Calu3 (cell line): ENCODE data around the gene MMP7. TPM values are rescaled to one million over a fixed set of nuclear protein-coding genes. Genes with fewer than 3 reads are reported as not detected.
A peak's percentile ranks its signal among the peaks of the same experiment; 100 is the strongest.

ENCODE experiments used
- BruUV-seq: library from RNA; stranded (reverse); fragments of 400-500 nt; replicated peaks from 2 replicates; lab custom pipeline; 2021; lab: Mats Ljungman, UMichigan
- CTCF ChIA-PET: fragments of 300-600 bp; sonication (Branson Sonifier 250); formaldehyde crosslinking; loops from one replicate; lab custom pipeline; 2022; ENCODE audit warnings: antibody characterized with exemption; lab: Charles Lee
- DNase-seq: peaks from one replicate; pipeline ENCODE4 v3.0.0; 2022
- H3K27ac Mint-ChIP-seq: one replicate; pipeline ENCODE4 v1.8.0; 2022; ENCODE audit warnings: mixed read lengths; ENCODE audit not compliant: unreplicated experiment
- H3K27me3 Mint-ChIP-seq: one replicate; pipeline ENCODE4 v1.8.0; 2022; ENCODE audit warnings: mixed read lengths; ENCODE audit not compliant: unreplicated experiment
- H3K36me3 Mint-ChIP-seq: one replicate; pipeline ENCODE4 v1.8.0; 2022; ENCODE audit warnings: mild to moderate bottlenecking, moderate library complexity, mixed read lengths; ENCODE audit not compliant: insufficient read depth, unreplicated experiment
- H3K4me1 Mint-ChIP-seq: one replicate; pipeline ENCODE4 v1.8.0; 2022; ENCODE audit warnings: mild to moderate bottlenecking, low read depth, mixed read lengths; ENCODE audit not compliant: unreplicated experiment
- H3K4me3 Mint-ChIP-seq: one replicate; pipeline ENCODE4 v1.8.0; 2022; ENCODE audit warnings: mild to moderate bottlenecking, low read depth, moderate library complexity, mixed read lengths; ENCODE audit not compliant: unreplicated experiment
- H3K9me3 Mint-ChIP-seq: one replicate; pipeline ENCODE4 v1.8.0; 2022; ENCODE audit warnings: low read depth, mixed read lengths; ENCODE audit not compliant: unreplicated experiment
- intact Hi-C: fragments of 100-400 bp; cut with micrococcal nuclease; formaldehyde crosslinking; loops from one replicate; pipeline ENCODE4 v1.10.0; 2022; ENCODE audit not compliant: unreplicated experiment
- total RNA-seq: library from RNA; stranded (reverse); gene quantifications from 2 replicates; pipeline ENCODE4 v1.2.3, GENCODE V29; 2022
- TF ChIP-seq, protein P1 (sequence below): fragments of 200-600 bp; IDR thresholded peaks from one replicate; pipeline ENCODE4 v1.8.0; 2022; ENCODE audit warnings: antibody characterized with exemption; ENCODE audit not compliant: unreplicated experiment

Gene MMP7
- total RNA-seq, 1 experiment from 2014 or later, result 171 TPM

DNA sequence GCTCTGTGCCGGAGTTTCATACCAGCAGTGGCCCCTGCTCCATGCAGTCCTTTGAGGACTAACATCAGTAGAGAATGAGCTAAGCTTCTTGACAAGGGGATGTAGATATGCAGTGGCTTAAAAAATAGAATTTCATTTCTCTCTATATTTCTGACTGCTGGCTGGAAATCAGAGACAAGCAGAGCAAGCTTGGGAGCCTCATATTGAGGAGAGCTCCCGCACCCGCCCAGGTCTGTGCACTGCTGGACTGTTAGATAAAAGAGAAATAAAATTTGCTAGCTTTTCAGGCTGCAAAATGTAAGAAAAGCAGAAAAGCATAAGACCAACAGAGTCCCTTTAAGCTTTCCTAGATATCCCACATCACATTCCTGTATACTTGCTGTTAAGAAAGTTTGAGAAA, 31.4 kb downstream of the MMP7 start:
- intact Hi-C loops, result loop anchor here (5.0 to 10.0 kb wide), 3 partner anchors 154 to 634 kb away; partner anchors contain the start of gene BIRC2
- Mint-ChIP-seq H3K36me3 (no peaks in the 10 kb centered on the region), H3K4me3 (no peak overlapping the region), H3K27ac (no peak overlapping the region), H3K4me1 (no peaks in the 10 kb centered on the region), H3K9me3 (no peaks in the 10 kb centered on the region), H3K27me3 (no peaks in the 10 kb centered on the region)
- TF ChIP-seq, protein P1, sequence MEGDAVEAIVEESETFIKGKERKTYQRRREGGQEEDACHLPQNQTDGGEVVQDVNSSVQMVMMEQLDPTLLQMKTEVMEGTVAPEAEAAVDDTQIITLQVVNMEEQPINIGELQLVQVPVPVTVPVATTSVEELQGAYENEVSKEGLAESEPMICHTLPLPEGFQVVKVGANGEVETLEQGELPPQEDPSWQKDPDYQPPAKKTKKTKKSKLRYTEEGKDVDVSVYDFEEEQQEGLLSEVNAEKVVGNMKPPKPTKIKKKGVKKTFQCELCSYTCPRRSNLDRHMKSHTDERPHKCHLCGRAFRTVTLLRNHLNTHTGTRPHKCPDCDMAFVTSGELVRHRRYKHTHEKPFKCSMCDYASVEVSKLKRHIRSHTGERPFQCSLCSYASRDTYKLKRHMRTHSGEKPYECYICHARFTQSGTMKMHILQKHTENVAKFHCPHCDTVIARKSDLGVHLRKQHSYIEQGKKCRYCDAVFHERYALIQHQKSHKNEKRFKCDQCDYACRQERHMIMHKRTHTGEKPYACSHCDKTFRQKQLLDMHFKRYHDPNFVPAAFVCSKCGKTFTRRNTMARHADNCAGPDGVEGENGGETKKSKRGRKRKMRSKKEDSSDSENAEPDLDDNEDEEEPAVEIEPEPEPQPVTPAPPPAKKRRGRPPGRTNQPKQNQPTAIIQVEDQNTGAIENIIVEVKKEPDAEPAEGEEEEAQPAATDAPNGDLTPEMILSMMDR, result no peak
- BruUV-seq, result no TSS peak
- CTCF ChIA-PET, result interaction anchor here (1.5 kb wide), 1 partner anchor 114 kb away, joined by 4 read pairs; no protein-coding TSS in a partner anchor
- no peak for DNase-seq

DNA sequence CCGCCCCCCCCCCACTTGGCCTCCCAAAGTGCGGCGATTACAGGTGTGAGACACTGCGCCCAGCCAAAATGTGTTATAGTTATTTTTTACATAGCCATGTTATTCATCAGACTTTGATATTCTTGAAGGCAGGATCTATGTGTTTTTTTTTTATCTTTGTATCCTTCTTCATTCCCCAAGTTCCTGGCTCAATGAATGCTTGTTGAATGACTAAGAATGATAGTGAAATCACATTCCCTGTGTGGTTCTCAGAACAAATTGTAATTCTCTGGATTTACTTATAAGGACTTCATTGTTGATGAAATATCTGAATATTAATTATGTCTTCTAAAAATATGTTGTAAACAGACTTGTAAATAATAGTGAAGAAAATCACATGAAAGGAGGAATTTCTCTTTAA, 33.5 kb downstream of the MMP7 start:
- intact Hi-C loops, result loop anchor here (5.0 to 10.0 kb wide), 3 partner anchors 152 to 632 kb away; partner anchors contain the start of gene BIRC2
- CTCF ChIA-PET, result interaction anchor here (1.8 kb wide), 1 partner anchor 116 kb away, joined by 6 read pairs; no protein-coding TSS in a partner anchor
- H3K4me1 Mint-ChIP-seq, result no peaks in the 10 kb centered on the region
- TF ChIP-seq, protein P1, result no peak
- no peak overlapping the region for H3K27ac Mint-ChIP-seq
- no peaks in the 10 kb centered on the region for H3K9me3 Mint-ChIP-seq
- no peak for DNase-seq
- no peak overlapping the region for H3K4me3 Mint-ChIP-seq
- no peaks in the 10 kb centered on the region for H3K27me3 Mint-ChIP-seq
- H3K36me3 Mint-ChIP-seq, result no peaks in the 10 kb centered on the region
- no TSS peak for BruUV-seq

DNA sequence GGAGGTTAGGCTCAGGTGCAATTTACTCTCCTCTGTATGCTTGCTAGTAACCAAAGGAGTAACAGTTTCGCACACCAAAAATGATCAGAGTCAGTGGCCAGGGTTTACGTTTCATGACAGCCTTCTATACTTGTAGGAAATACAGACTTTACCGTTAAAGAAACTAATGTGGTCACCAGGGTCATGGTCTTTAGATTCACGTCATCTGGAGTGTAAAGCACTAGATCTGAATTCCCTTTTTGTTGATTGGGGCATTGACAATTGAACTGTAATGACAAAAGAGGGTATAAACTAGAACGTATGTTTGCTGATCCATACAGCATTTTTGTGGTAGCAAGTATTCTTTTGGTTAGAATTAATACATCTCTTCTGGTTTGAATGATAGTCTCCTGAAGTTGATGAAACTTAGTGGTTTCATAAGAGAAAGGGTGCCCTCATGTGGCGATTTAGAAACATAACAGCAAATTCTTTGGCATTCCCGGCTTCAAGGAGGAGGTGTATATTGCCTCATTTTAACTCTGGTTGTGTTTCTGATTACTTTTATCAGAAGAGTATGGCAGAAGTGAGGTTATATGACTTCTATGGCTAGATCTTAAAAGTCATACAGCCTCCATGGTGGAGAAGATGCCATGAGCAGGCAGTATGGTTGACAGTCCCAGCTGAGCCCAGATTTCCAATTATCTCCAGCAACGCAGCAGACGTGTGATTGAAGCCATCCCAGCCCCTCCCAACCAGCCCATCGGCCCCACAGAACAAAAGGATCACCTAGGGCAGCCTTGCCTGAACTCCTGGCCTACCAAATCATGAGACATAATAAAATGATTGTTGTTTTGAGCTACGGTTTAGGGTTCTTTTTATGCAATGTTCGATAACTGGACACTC, 35.1 kb downstream of the MMP7 start:
- Mint-ChIP-seq H3K4me3 (peak overlapping the region; percentile 18), H3K9me3 (no peaks in the 10 kb centered on the region), H3K27ac (peak overlapping the region; percentile 11), H3K36me3 (no peaks in the 10 kb centered on the region), H3K4me1 (no peaks in the 10 kb centered on the region), H3K27me3 (no peaks in the 10 kb centered on the region)
- TF ChIP-seq, protein P1, result peak; percentile 28
- intact Hi-C loops, result loop anchor here (1.0 to 10.0 kb wide), 7 partner anchors 45 to 631 kb away; partner anchors contain the start of gene BIRC2
- no TSS peak for BruUV-seq
- CTCF ChIA-PET, result interaction anchor here (0.5 to 1.8 kb wide), 4 partner anchors 105 to 316 kb away, joined by 4 to 15 read pairs (median 6); no protein-coding TSS in a partner anchor
- DNase-seq, result peak; percentile 54

DNA sequence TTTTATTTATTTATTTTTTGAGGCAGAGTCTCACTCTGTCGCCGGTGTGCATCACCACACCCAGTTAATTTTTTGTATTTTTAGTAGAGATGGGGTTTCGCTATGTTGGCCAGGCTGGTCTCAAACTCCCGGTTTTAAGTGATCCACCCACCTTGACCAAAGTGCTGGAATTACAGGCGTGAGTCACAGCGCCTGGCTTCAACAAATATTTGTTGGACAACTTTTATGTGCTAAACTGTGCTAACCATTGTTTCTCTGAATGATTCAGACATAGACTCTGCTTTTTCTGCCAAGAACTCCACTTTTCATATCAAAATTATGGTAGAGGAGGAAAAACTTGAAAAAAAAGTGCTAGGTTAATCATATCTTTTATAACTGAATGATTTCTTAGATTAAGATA, 36.3 kb downstream of the MMP7 start:
- Mint-ChIP-seq H3K4me3 (no peak overlapping the region), H3K27me3 (no peaks in the 10 kb centered on the region), H3K4me1 (peaks cover 1% of the 10 kb centered on the region), H3K9me3 (no peaks in the 10 kb centered on the region), H3K36me3 (no peaks in the 10 kb centered on the region), H3K27ac (no peak overlapping the region)
- TF ChIP-seq, protein P1, result no peak
- BruUV-seq, result no TSS peak
- peak; percentile 48 for DNase-seq
- intact Hi-C loops, result loop anchor here (2.0 to 10.0 kb wide), 4 partner anchors 43 to 629 kb away; partner anchors contain the start of gene BIRC2
- CTCF ChIA-PET, result interaction anchor here (0.8 kb wide), 1 partner anchor 45 kb away, joined by 3 read pairs; no protein-coding TSS in a partner anchor
